IPS-18c (cell line): ENCODE results near the gene SPATA16.

ENCODE experiments used
- H3K4me3 ChIP-seq: 2 replicates; pipeline ENCODE4 v1.7.0; 2013; ENCODE audit warnings: low read depth, mild to moderate bottlenecking, low read length, moderate library complexity; ENCODE audit not compliant: insufficient read depth
- H3K9me3 ChIP-seq: one replicate; pipeline ENCODE4 v1.6.1; 2013; ENCODE audit warnings: mild to moderate bottlenecking, low read length, moderate library complexity; ENCODE audit not compliant: control insufficient read depth, insufficient read depth

SPATA16 gene

DNA sequence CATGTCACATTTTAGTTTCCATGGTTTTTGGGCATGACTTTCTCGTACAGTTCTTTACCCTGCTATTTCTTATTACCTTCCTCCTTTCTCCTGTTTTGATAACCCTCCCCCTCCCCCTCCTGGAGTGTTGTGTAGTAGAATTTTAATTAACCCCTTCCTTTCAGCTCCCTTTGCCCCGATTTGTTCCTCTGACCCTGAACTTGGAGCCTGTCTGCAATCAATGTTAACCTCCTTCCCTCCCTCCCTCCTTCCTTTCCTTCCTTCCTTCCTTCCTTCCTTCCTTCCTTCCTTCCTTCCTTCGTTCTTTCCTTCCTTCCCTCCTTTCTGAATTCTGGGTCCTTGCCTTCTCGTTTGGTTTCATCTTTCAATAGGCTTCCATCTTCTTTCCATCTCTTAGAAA lies 300.1 kb downstream of the SPATA16 start:
- H3K4me3 ChIP-seq: no peak overlapping the region
- no peaks in the 10 kb centered on the region for H3K9me3 ChIP-seq

DNA sequence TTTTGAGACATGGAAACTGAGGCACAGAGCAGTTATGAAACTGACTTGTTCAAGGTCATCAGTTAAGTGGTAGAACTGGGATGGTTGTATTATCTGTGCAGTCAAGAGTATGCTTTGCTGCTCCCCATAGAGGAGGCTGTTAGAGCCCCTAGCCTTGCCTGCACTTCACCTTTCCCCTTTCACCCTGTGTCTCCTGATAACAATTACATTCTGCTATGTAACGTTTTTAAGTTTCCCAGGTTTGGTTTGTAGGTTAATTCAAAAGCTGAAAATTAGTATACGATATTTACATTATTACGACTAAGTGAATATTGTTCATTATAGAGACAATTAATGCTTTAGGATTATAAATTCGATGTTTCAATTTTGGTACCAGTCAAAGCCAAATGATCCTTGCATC lies 300.6 kb downstream of the SPATA16 start:
- no peaks in the 10 kb centered on the region for H3K9me3 ChIP-seq
- H3K4me3 ChIP-seq: no peak overlapping the region

DNA sequence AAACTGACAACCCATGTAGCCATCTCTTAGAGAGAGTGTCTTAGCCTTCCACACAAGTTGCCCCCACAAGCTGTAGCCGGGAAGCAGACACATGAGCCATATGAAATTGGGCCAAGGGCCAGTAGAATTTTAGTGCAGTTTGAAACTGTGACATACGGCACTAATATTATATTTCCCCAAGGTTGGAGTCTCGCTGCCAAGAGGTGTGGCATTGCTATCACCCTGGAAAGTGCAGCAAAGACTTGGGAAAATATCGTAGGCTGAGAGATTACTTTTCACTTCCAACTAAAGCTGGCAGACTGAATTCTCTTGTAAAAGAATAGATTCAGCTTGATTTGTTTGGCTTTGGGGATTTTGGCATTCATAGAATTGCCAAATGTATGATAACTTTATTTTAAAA lies 301.4 kb downstream of the SPATA16 start:
- no peaks in the 10 kb centered on the region for H3K9me3 ChIP-seq
- H3K4me3 ChIP-seq: no peak overlapping the region
